Neural progenitor cell (in vitro differentiated cells): ENCODE results near the gene RNF125. TPM values are rescaled to one million over a fixed set of nuclear protein-coding genes. Genes with fewer than 3 reads are reported as not detected.

Experiments
- DNase-seq: peaks from one replicate; pipeline ENCODE4 v3.0.0-alpha.2; 2016; ENCODE audit warnings: low spot score
- H2AFZ ChIP-seq: fragments of 200-600 bp; sonication (generic); replicated peaks from 2 replicates; pipeline ENCODE4 v1.6.1; 2016; ENCODE audit warnings: antibody characterized with exemption
- H3F3A ChIP-seq: fragments of 200-600 bp; sonication (generic); 2 replicates; pipeline ENCODE4 v1.6.1; 2016; ENCODE audit warnings: antibody characterized with exemption, low read depth
- H3K27ac ChIP-seq: fragments of 200-600 bp; sonication (generic); 2 replicates; pipeline ENCODE4 v1.5.1; 2016; ENCODE audit warnings: mild to moderate bottlenecking
- H3K27me3 ChIP-seq: fragments of 200-600 bp; sonication (generic); 2 replicates; pipeline ENCODE4 v1.6.1; 2016; ENCODE audit warnings: mild to moderate bottlenecking, moderate library complexity
- H3K36me3 ChIP-seq: fragments of 200-600 bp; sonication (generic); 2 replicates; pipeline ENCODE4 v1.5.1; 2016
- H3K4me1 ChIP-seq: fragments of 200-600 bp; sonication (generic); 2 replicates; pipeline ENCODE4 v1.6.1; 2016; ENCODE audit warnings: mixed run types
- H3K4me2 ChIP-seq: fragments of 200-600 bp; sonication (generic); 2 replicates; pipeline ENCODE4 v1.6.1; 2016
- H3K4me3 ChIP-seq: fragments of 200-600 bp; sonication (generic); 2 replicates; pipeline ENCODE4 v1.5.1; 2016
- H3K79me2 ChIP-seq: fragments of 200-600 bp; sonication (generic); 2 replicates; pipeline ENCODE4 v1.6.1; 2016; ENCODE audit warnings: low read depth
- H3K9ac ChIP-seq: fragments of 200-600 bp; sonication (generic); 2 replicates; pipeline ENCODE4 v1.6.1; 2016
- H3K9me3 ChIP-seq: fragments of 200-600 bp; sonication (generic); 2 replicates; pipeline ENCODE4 v1.5.1; 2016; ENCODE audit warnings: low read depth
- H4K20me1 ChIP-seq: fragments of 200-600 bp; sonication (generic); 2 replicates; pipeline ENCODE4 v1.6.1; 2016; ENCODE audit warnings: low read depth
- H3K27ac Mint-ChIP-seq: 3 replicates; pipeline ENCODE4 v1.8.0; 2021; ENCODE audit warnings: mixed read lengths
- H3K27me3 Mint-ChIP-seq: 2 replicates; pipeline ENCODE4 v1.8.0; 2022; ENCODE audit warnings: low read depth, mild to moderate bottlenecking, inconsistent platforms, moderate library complexity, mixed read lengths; ENCODE audit not compliant: insufficient read depth
- H3K36me3 Mint-ChIP-seq: 3 replicates; pipeline ENCODE4 v1.8.0; 2021; ENCODE audit warnings: mixed read lengths
- H3K4me1 Mint-ChIP-seq: 3 replicates; pipeline ENCODE4 v1.8.0; 2021; ENCODE audit warnings: mixed read lengths
- H3K4me3 Mint-ChIP-seq: 3 replicates; pipeline ENCODE4 v1.8.0; 2021; ENCODE audit warnings: mild to moderate bottlenecking, moderate library complexity, mixed read lengths
- H3K9me3 Mint-ChIP-seq: 3 replicates; pipeline ENCODE4 v1.8.0; 2020; ENCODE audit warnings: mixed read lengths
- CTCF ChIP-seq: fragments of 200-600 bp; sonication (generic); IDR thresholded peaks from 2 replicates; pipeline ENCODE4 v1.5.1; 2017; ENCODE audit warnings: antibody characterized with exemption, mild to moderate bottlenecking
- EZH2 ChIP-seq: fragments of 200-600 bp; sonication (generic); IDR thresholded peaks from 2 replicates; pipeline ENCODE4 v1.6.1; 2017; ENCODE audit warnings: antibody characterized with exemption, mild to moderate bottlenecking, moderate library complexity
- EZH2phosphoT487 ChIP-seq: fragments of 200-600 bp; sonication (generic); IDR thresholded peaks from 2 replicates; pipeline ENCODE4 v1.6.1; 2017; ENCODE audit warnings: antibody characterized with exemption
- total RNA-seq: library from RNA; depleted of rRNA; stranded (reverse); fragments of >200 nt; gene quantifications from 2 replicates; pipeline ENCODE4 v1.2.3, GENCODE V29; 2015; ENCODE audit warnings: low replicate concordance

Gene RNF125
- total RNA-seq, 1 donor from 2014 or later, result 10.2 TPM

- no peak for DNase-seq
- Histone ChIP-seq H2AFZ (no peak overlapping the region), H3K9ac (no peak overlapping the region), H3K27me3 (no peaks in the 10 kb centered on the region), H4K20me1 (no peaks in the 10 kb centered on the region), H3K27ac (no peak overlapping the region), H3K9me3 (no peaks in the 10 kb centered on the region), H3K4me3 (no peak overlapping the region), H3K79me2 (no peaks in the 10 kb centered on the region), H3K4me2 (no peak overlapping the region), H3K4me1 (peaks cover 8% of the 10 kb centered on the region), H3F3A (no peaks in the 10 kb centered on the region), H3K36me3 (no peaks in the 10 kb centered on the region)
- H3K36me3 Mint-ChIP-seq, result no peaks in the 10 kb centered on the region
- no peak overlapping the region for H3K4me3 Mint-ChIP-seq
- H3K9me3 Mint-ChIP-seq, result no peaks in the 10 kb centered on the region
- no peaks in the 10 kb centered on the region for H3K27me3 Mint-ChIP-seq
- no peak overlapping the region for H3K27ac Mint-ChIP-seq
- H3K4me1 Mint-ChIP-seq, result peaks cover 2% of the 10 kb centered on the region
- TF ChIP-seq CTCF (no peak), EZH2 (no peak), EZH2phosphoT487 (no peak)
Measured at GRCh38 chr18:32029558-32029957, 10.9 kb downstream of the RNF125 start.

- no peaks in the 10 kb centered on the region for H3K36me3 ChIP-seq
- H4K20me1 ChIP-seq, result no peaks in the 10 kb centered on the region
- H3K79me2 ChIP-seq, result no peaks in the 10 kb centered on the region
- Mint-ChIP-seq H3K4me1 (no peaks in the 10 kb centered on the region), H3K27me3 (no peaks in the 10 kb centered on the region), H3K4me3 (no peak overlapping the region), H3K36me3 (no peaks in the 10 kb centered on the region), H3K9me3 (no peaks in the 10 kb centered on the region), H3K27ac (no peak overlapping the region)
- H2AFZ ChIP-seq, result no peak overlapping the region
- no peak overlapping the region for H3K4me3 ChIP-seq
- H3F3A ChIP-seq, result no peaks in the 10 kb centered on the region
- H3K9me3 ChIP-seq, result no peaks in the 10 kb centered on the region
- TF ChIP-seq CTCF (no peak), EZH2 (no peak)
- H3K9ac ChIP-seq, result no peak overlapping the region
- H3K27ac ChIP-seq, result no peak overlapping the region
- H3K27me3 ChIP-seq, result no peaks in the 10 kb centered on the region
- H3K4me2 ChIP-seq, result no peak overlapping the region
- no peaks in the 10 kb centered on the region for H3K4me1 ChIP-seq
- no peak for DNase-seq
Measured at GRCh38 chr18:32032609-32033008, 14.0 kb downstream of the RNF125 start.

- Mint-ChIP-seq H3K36me3 (no peaks in the 10 kb centered on the region), H3K9me3 (peaks cover 3% of the 10 kb centered on the region)
- H3K27ac ChIP-seq, result no peak overlapping the region
Measured at GRCh38 chr18:32036506-32037180, 18.0 kb downstream of the RNF125 start.

More at GRCh38 chr18:32036506-32037180, 18.0 kb downstream of the RNF125 start:
- H3K9me3 ChIP-seq, result no peaks in the 10 kb centered on the region
- no peaks in the 10 kb centered on the region for H3K27me3 ChIP-seq
- no peaks in the 10 kb centered on the region for H3K79me2 ChIP-seq
- H3K36me3 ChIP-seq, result no peaks in the 10 kb centered on the region
- no peak overlapping the region for H3K4me2 ChIP-seq
- H4K20me1 ChIP-seq, result no peaks in the 10 kb centered on the region
- H3F3A ChIP-seq, result no peaks in the 10 kb centered on the region
- DNase-seq, result no peak
- H3K27ac Mint-ChIP-seq, result no peak overlapping the region
- no peak overlapping the region for H2AFZ ChIP-seq
- no peaks in the 10 kb centered on the region for H3K4me1 ChIP-seq
- no peaks in the 10 kb centered on the region for H3K27me3 Mint-ChIP-seq
- H3K4me3 Mint-ChIP-seq, result no peak overlapping the region
- H3K4me3 ChIP-seq, result no peak overlapping the region
- H3K4me1 Mint-ChIP-seq, result no peaks in the 10 kb centered on the region
- no peak overlapping the region for H3K9ac ChIP-seq
- TF ChIP-seq EZH2phosphoT487 (no peak), EZH2 (no peak), CTCF (no peak)
